OCI-LY1 (cell line): ENCODE results near the gene AP2A2.

Experiments used
- EZH2 ChIP-seq: fragments of 200-600 bp; sonication (generic), shearing (Covaris generic); IDR thresholded peaks from 2 replicates; pipeline ENCODE4 v1.8.0; 2017; ENCODE audit warnings: borderline replicate concordance, mixed run types, mild to moderate bottlenecking, antibody characterized with exemption, low read length, moderate library complexity, mixed read lengths
- TF ChIP-seq, protein P1 (sequence below): fragments of 200-600 bp; sonication (generic), shearing (Covaris generic); IDR thresholded peaks from 2 replicates; pipeline ENCODE4 v1.5.1; 2017; ENCODE audit warnings: mild to moderate bottlenecking, antibody characterized with exemption, low read length, moderate library complexity, mixed read lengths

- TF ChIP-seq, protein P1, sequence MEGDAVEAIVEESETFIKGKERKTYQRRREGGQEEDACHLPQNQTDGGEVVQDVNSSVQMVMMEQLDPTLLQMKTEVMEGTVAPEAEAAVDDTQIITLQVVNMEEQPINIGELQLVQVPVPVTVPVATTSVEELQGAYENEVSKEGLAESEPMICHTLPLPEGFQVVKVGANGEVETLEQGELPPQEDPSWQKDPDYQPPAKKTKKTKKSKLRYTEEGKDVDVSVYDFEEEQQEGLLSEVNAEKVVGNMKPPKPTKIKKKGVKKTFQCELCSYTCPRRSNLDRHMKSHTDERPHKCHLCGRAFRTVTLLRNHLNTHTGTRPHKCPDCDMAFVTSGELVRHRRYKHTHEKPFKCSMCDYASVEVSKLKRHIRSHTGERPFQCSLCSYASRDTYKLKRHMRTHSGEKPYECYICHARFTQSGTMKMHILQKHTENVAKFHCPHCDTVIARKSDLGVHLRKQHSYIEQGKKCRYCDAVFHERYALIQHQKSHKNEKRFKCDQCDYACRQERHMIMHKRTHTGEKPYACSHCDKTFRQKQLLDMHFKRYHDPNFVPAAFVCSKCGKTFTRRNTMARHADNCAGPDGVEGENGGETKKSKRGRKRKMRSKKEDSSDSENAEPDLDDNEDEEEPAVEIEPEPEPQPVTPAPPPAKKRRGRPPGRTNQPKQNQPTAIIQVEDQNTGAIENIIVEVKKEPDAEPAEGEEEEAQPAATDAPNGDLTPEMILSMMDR = no peak
- no peak for TF ChIP-seq EZH2
Measured at GRCh38 chr11:1043563-1044096, 118.0 kb downstream of the AP2A2 start.
